D721Med (cell line): Measurements from ENCODE around the gene TUBA4B.

Source experiments
- DNase-seq: peaks from one replicate; pipeline ENCODE4 v3.0.0; 2011; ENCODE audit warnings: low spot score; ENCODE audit not compliant: insufficient read length
- FAIRE-seq: peaks from 2 replicates; lab custom pipeline; 2011; peaks lifted over from hg19 to GRCh38; lab: Jason Lieb, UNC
- TF ChIP-seq, protein P1 (sequence below): IDR thresholded peaks from 2 replicates; pipeline ENCODE4 v1.5.1; 2012; ENCODE audit warnings: mild to moderate bottlenecking, control low read depth; ENCODE audit not compliant: insufficient read depth; ENCODE audit errors: missing control alignments

TUBA4B gene

DNA sequence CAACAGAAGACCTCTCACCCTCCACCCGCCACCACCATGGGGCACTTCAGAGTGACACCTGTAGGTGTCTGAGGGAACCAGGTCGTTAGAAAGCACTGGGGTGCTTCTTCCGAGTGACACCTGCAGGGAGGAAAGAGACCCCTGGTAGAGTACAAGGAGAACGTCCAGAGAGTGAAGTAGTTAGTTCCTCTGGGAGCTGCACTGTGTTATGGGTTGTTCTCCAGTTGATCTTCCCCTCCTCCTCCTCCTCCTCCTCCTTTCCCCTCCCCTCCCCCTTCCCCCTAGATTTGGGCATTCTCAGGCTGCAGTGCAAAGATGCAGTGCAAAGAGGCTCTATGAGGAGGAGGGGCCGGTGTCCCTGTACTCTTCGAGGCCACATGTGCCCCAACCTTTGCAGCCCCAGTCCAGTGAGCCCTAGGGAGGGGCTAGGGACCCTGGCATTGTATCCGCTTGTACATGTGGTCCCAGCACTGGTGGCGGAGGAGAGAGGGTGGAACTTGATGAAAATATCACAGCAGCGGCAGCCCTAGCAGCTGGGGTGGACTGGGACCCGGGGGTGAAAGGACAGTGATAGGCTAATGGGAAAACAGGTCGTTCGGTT is 27.0 kb downstream of the TUBA4B start:
- TF ChIP-seq, protein P1, sequence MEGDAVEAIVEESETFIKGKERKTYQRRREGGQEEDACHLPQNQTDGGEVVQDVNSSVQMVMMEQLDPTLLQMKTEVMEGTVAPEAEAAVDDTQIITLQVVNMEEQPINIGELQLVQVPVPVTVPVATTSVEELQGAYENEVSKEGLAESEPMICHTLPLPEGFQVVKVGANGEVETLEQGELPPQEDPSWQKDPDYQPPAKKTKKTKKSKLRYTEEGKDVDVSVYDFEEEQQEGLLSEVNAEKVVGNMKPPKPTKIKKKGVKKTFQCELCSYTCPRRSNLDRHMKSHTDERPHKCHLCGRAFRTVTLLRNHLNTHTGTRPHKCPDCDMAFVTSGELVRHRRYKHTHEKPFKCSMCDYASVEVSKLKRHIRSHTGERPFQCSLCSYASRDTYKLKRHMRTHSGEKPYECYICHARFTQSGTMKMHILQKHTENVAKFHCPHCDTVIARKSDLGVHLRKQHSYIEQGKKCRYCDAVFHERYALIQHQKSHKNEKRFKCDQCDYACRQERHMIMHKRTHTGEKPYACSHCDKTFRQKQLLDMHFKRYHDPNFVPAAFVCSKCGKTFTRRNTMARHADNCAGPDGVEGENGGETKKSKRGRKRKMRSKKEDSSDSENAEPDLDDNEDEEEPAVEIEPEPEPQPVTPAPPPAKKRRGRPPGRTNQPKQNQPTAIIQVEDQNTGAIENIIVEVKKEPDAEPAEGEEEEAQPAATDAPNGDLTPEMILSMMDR, result no peak
- FAIRE-seq, result no peak

DNA sequence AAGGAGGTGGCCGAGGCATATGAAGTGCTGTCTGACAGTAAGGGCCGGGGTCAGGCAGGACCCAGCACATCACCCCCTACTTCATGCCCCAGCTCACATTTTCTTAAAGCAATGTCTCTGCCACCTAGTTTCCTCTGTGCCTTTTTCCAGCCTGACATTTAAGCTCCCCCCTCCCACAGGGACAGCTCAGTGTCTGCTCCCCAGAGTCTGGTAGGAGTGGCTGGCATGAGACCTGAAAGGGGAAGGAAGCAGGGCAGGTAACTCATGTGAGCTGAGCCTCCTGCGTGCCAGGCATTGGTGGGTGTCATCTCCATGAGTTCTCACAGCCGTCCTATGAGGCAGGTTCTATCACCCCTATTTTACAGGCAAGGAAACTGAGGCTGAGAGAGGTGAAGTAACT is 27.6 kb downstream of the TUBA4B start:
- TF ChIP-seq, protein P1, result no peak
- no peak for FAIRE-seq
- no peak for DNase-seq

More for the DNA sequence above, 27.0 kb downstream of the TUBA4B start:
- DNase-seq, result no peak

DNA sequence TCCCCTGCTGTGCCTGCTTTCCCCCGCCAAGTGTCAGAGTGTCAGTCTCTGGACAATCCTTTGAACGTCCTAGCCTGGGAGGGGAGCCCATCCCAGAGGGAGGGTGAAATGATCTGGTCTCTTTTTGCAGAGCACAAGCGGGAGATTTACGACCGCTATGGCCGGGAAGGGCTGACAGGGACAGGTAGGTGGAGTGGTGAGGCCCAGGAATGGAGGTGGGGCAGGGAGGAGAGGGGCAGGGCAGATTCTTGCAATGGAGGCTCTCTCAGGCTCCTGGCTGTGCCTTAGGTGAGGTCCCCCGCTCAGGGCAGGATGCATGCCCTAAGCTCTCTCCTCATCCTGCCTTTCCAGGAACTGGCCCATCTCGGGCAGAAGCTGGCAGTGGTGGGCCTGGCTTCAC is 28.5 kb downstream of the TUBA4B start:
- DNase-seq (no peak), FAIRE-seq (no peak)
- TF ChIP-seq, protein P1, result no peak

DNA sequence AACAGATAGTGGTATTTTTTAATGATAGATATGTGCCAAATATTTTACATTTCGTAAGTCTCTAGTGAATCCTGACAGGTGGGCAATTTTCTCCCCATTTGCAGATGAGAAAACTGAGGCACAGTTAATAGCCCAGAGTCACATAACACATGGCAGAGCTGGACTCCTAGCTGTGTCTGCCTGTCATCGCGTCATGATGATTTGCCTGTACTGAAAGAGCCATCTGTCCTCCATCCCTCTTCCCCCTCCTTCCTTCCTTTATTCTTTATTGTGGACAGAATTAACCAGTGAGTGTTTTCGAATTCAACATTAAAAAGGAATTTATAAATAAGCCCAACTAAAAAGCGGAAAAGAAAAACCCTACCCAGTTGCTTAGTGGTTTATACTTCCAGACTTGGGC is 29.3 kb downstream of the TUBA4B start:
- DNase-seq, result no peak
- no peak for FAIRE-seq
- TF ChIP-seq, protein P1, result no peak

DNA sequence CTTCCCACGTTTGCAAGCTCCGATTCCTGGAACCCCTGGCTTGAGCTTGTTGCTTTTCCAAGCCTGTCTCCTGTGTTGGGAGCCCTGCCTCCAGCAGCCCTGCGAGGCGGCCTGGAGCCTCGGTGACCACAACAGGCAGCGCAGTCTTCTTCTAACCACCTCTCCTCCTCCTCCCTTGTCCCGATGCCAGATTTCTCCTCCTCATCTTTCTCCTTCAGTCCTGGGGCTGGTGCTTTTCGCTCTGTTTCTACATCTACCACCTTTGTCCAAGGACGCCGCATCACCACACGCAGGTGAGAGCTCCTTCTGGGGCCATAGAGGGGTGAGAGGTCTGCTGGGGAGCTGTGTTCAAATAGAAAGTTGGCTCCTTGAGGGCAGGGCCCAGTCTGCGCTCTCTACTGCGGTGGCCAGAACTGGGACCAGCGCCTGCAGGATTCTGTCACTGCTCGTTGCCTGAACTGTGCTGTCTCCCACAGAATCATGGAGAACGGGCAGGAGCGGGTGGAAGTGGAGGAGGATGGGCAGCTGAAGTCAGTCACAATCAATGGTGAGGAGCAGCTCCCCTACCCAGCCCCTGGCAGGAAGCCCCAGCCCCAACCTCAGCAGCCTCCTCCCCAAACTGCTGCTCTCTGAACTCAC is 30.0 kb downstream of the TUBA4B start:
- DNase-seq, result no peak
- FAIRE-seq, result no peak
- TF ChIP-seq, protein P1, result no peak

DNA sequence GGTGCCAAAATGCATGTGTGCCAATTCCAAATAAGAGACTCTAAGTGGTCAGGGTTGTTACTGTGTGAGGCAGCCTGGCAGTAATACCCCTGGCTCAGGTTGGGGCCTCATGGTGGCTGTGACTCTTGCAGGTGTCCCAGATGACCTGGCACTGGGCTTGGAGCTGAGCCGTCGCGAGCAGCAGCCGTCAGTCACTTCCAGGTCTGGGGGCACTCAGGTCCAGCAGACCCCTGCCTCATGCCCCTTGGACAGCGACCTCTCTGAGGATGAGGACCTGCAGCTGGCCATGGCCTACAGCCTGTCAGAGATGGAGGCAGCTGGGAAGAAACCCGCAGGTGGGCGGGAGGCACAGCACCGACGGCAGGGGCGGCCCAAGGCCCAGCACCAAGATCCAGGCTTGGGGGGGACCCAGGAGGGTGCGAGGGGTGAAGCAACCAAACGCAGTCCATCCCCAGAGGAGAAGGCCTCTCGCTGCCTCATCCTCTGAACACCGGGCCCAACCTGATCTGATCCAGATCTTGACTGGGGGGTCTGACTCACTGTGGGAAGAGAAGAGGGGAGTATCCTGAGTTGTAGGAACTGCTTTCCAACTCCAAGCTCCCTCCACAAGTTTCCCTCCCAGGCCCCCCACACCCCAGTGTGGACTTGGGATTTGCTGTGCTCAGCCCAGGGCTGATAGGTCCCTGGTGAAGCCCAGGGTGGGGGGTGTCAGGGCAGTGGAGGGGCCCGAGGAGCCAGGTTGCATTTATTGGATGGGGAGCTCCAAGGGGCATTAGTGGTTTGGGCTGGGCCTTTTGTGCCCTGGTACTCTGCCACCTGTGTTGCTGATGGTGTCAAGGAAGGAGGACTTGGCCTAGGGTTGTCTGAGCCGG is 31.7 kb downstream of the TUBA4B start:
- no peak for DNase-seq
- FAIRE-seq, result no peak
- TF ChIP-seq, protein P1, result no peak
